ENCODE data around the gene BCL2L11. TPM values are rescaled to one million over a fixed set of nuclear protein-coding genes. Genes with fewer than 3 reads are reported as not detected.
"Not testable (repeated sequence)": the region's sequence is repeated elsewhere in the genome, so short reads cannot be mapped to it uniquely, and the experiment has no call there.

The BCL2L11 gene
- 10 to 100 TPM; 12.9 to 13.4 TPM for total RNA-seq

GRCh38 chr2:111120253-111121027 lies at the start of gene BCL2L11:
Gene BCL2L11 (plus strand): TSS chr2:111120914. CDS start chr2:111123746, 2,832 bp downstream.
- peak; percentile 55 for ATAC-seq (replicated peaks)
- Mint-ChIP-seq H3K27ac (peak within 1 kb of the TSS; percentile 88), H3K4me1 (peaks cover 28% of the 10 kb centered on the region), H3K27me3 (peaks cover 9% of the 10 kb centered on the region), H3K36me3 (ENCODE audit: low read depth) (peaks cover 41% of the 10 kb centered on the region), H3K4me3 (peak within 1 kb of the TSS; percentile 91), H3K9me3 (no peaks in the 10 kb centered on the region)

GRCh38 chr2:111071600-111072171 lies 49.0 kb upstream of the BCL2L11 start:
- no peak for ATAC-seq (replicated peaks)
- Mint-ChIP-seq H3K9me3 (peaks cover 9% of the 10 kb centered on the region), H3K4me1 (no peaks in the 10 kb centered on the region), H3K27me3 (peaks cover 16% of the 10 kb centered on the region), H3K27ac (no peak overlapping the region), H3K4me3 (no peak overlapping the region), H3K36me3 (ENCODE audit: low read depth) (no peaks in the 10 kb centered on the region)

- no peaks in the 10 kb centered on the region for H3K4me1 Mint-ChIP-seq
- peaks cover 18% of the 10 kb centered on the region for H3K27me3 Mint-ChIP-seq
- H3K36me3 Mint-ChIP-seq (ENCODE audit: low read depth): no peaks in the 10 kb centered on the region
- no peak overlapping the region for H3K4me3 Mint-ChIP-seq
- H3K9me3 Mint-ChIP-seq: peaks cover 12% of the 10 kb centered on the region
- H3K27ac Mint-ChIP-seq: no peak overlapping the region
- no peak for ATAC-seq (replicated peaks)
Measured at GRCh38 chr2:111072220-111072871, 48.4 kb upstream of the BCL2L11 start.

GRCh38 chr2:111082659-111083058 lies 38.1 kb upstream of the BCL2L11 start:
- peaks cover 73% of the 10 kb centered on the region for H3K27me3 Mint-ChIP-seq
- not testable (repeated sequence) for H3K9me3 Mint-ChIP-seq; H3K36me3 Mint-ChIP-seq (ENCODE audit: low read depth); H3K27ac Mint-ChIP-seq; H3K4me1 Mint-ChIP-seq; H3K4me3 Mint-ChIP-seq; ATAC-seq (replicated peaks)

GRCh38 chr2:111091811-111092211 lies 28.9 kb upstream of the BCL2L11 start:
- Mint-ChIP-seq H3K27ac (peak overlapping the region; percentile 62), H3K4me1 (peaks cover 9% of the 10 kb centered on the region), H3K27me3 (peaks cover 43% of the 10 kb centered on the region), H3K9me3 (no peaks in the 10 kb centered on the region), H3K36me3 (ENCODE audit: low read depth) (no peaks in the 10 kb centered on the region), H3K4me3 (peak overlapping the region; percentile 35)
- ATAC-seq (replicated peaks): peak; percentile 97

- ATAC-seq (replicated peaks): no peak
- Mint-ChIP-seq H3K27ac (no peak overlapping the region), H3K4me1 (peaks cover 9% of the 10 kb centered on the region), H3K27me3 (peaks cover 35% of the 10 kb centered on the region), H3K36me3 (ENCODE audit: low read depth) (no peaks in the 10 kb centered on the region), H3K9me3 (no peaks in the 10 kb centered on the region), H3K4me3 (no peak overlapping the region)
Measured at GRCh38 chr2:111094691-111095090, 26.0 kb upstream of the BCL2L11 start.

- Mint-ChIP-seq H3K27ac (no peak overlapping the region), H3K4me3 (no peak overlapping the region), H3K36me3 (ENCODE audit: low read depth) (no peaks in the 10 kb centered on the region), H3K9me3 (no peaks in the 10 kb centered on the region), H3K4me1 (peaks cover 11% of the 10 kb centered on the region), H3K27me3 (peaks cover 28% of the 10 kb centered on the region)
- no peak for ATAC-seq (replicated peaks)
Measured at GRCh38 chr2:111095434-111095833, 25.3 kb upstream of the BCL2L11 start.

GRCh38 chr2:111099402-111099801 lies 21.3 kb upstream of the BCL2L11 start:
- Mint-ChIP-seq H3K4me3 (no peak overlapping the region), H3K27me3 (peaks cover 12% of the 10 kb centered on the region), H3K9me3 (peaks cover 3% of the 10 kb centered on the region), H3K27ac (no peak overlapping the region), H3K36me3 (ENCODE audit: low read depth) (no peaks in the 10 kb centered on the region), H3K4me1 (peaks cover 9% of the 10 kb centered on the region)
- no peak for ATAC-seq (replicated peaks)

- peak overlapping the region; percentile 90 for H3K27ac Mint-ChIP-seq
- H3K27me3 Mint-ChIP-seq: peaks cover 6% of the 10 kb centered on the region
- peaks cover 3% of the 10 kb centered on the region for H3K9me3 Mint-ChIP-seq
- no peaks in the 10 kb centered on the region for H3K36me3 Mint-ChIP-seq (ENCODE audit: low read depth)
- peak; percentile 42 for ATAC-seq (replicated peaks)
- H3K4me3 Mint-ChIP-seq: peak overlapping the region; percentile 49
- peaks cover 9% of the 10 kb centered on the region for H3K4me1 Mint-ChIP-seq
Measured at GRCh38 chr2:111100087-111100764, 20.5 kb upstream of the BCL2L11 start.

GRCh38 chr2:111100765-111101162 lies 19.9 kb upstream of the BCL2L11 start:
- H3K27ac Mint-ChIP-seq: peak overlapping the region; percentile 90
- H3K4me3 Mint-ChIP-seq: peak overlapping the region; percentile 49
- peaks cover 9% of the 10 kb centered on the region for H3K4me1 Mint-ChIP-seq
- peak; percentile 89 for ATAC-seq (replicated peaks)
- peaks cover 9% of the 10 kb centered on the region for H3K27me3 Mint-ChIP-seq
- peaks cover 3% of the 10 kb centered on the region for H3K9me3 Mint-ChIP-seq
- no peaks in the 10 kb centered on the region for H3K36me3 Mint-ChIP-seq (ENCODE audit: low read depth)

- H3K4me3 Mint-ChIP-seq: no peak overlapping the region
- peak; percentile 71 for ATAC-seq (replicated peaks)
- H3K27me3 Mint-ChIP-seq: peaks cover 15% of the 10 kb centered on the region
- peaks cover 13% of the 10 kb centered on the region for H3K4me1 Mint-ChIP-seq
- no peaks in the 10 kb centered on the region for H3K36me3 Mint-ChIP-seq (ENCODE audit: low read depth)
- peaks cover 3% of the 10 kb centered on the region for H3K9me3 Mint-ChIP-seq
- no peak overlapping the region for H3K27ac Mint-ChIP-seq
Measured at GRCh38 chr2:111101592-111101991, 19.1 kb upstream of the BCL2L11 start.

GRCh38 chr2:111102216-111102615 lies 18.5 kb upstream of the BCL2L11 start:
- Mint-ChIP-seq H3K27ac (no peak overlapping the region), H3K4me3 (no peak overlapping the region), H3K9me3 (peaks cover 3% of the 10 kb centered on the region), H3K27me3 (peaks cover 15% of the 10 kb centered on the region), H3K36me3 (ENCODE audit: low read depth) (no peaks in the 10 kb centered on the region), H3K4me1 (peaks cover 18% of the 10 kb centered on the region)
- ATAC-seq (replicated peaks): no peak

- Mint-ChIP-seq H3K4me1 (peaks cover 11% of the 10 kb centered on the region), H3K27ac (no peak overlapping the region), H3K27me3 (peaks cover 22% of the 10 kb centered on the region), H3K9me3 (peaks cover 2% of the 10 kb centered on the region), H3K4me3 (no peak overlapping the region), H3K36me3 (ENCODE audit: low read depth) (no peaks in the 10 kb centered on the region)
- no peak for ATAC-seq (replicated peaks)
Measured at GRCh38 chr2:111105926-111106325, 14.8 kb upstream of the BCL2L11 start.

GRCh38 chr2:111106706-111107105 lies 14.0 kb upstream of the BCL2L11 start:
- Mint-ChIP-seq H3K9me3 (no peaks in the 10 kb centered on the region), H3K27ac (no peak overlapping the region), H3K27me3 (peaks cover 22% of the 10 kb centered on the region), H3K4me3 (no peak overlapping the region), H3K4me1 (peaks cover 13% of the 10 kb centered on the region), H3K36me3 (ENCODE audit: low read depth) (no peaks in the 10 kb centered on the region)
- ATAC-seq (replicated peaks): peak; percentile 91
